ENCODE data around the gene HES4. TPM values are rescaled to one million over a fixed set of nuclear protein-coding genes. Genes with fewer than 3 reads are reported as not detected.

The HES4 gene
- total and polyA plus RNA-seq, 10 of the 15 experiments (the other 5 are each of a cell fraction or from before 2014, with no cell fraction given) = 0.44 to 1.7 (median 0.85) TPM; not detected in 5

DNA sequence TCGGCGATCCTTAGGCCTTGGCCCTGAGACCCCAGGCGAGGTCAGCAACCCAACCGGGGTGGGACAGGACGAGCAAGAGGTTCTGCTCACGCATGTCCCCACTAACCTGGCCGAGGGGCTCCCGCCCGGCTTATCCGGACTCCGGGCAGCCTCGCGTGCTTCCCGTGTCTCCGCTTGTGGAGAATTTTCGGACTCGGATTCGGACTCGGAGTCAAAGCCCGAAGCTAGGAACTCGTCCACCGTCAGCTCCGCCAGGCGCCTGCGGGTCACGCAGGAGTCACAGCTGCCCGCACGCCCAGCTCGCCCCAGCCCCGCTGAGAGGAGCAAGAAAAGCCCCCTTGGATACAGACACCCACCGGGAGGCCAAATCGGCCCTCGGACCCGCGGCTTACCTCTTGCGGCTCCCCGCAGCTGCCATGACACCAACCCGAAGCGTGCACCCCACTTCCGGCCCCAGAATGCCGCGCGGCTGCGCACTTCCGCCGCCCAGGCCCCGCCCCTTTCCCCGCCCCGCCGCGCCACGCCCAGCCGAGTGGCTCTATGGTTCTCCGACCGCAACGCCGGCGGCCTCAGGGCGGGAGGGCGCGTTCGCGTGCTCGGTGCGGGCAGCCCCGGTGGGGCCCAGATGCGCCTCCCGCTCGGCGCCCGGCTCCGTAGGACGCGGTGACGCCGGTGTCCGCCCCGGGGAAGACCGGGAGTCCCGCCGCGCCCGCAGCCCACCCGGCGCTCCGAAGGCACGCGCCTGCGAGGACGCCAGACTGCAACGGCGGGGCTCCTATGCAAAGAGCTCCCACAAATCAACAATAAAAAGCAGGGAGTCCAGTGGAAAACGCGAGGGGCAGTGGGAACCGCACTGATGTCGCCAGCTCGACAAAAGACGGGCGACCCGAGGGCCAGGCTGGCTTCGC, 40.8 kb downstream of the HES4 start, which contains the start of gene NOC2L (continued):
- TF ChIP-seq, protein P1, sequence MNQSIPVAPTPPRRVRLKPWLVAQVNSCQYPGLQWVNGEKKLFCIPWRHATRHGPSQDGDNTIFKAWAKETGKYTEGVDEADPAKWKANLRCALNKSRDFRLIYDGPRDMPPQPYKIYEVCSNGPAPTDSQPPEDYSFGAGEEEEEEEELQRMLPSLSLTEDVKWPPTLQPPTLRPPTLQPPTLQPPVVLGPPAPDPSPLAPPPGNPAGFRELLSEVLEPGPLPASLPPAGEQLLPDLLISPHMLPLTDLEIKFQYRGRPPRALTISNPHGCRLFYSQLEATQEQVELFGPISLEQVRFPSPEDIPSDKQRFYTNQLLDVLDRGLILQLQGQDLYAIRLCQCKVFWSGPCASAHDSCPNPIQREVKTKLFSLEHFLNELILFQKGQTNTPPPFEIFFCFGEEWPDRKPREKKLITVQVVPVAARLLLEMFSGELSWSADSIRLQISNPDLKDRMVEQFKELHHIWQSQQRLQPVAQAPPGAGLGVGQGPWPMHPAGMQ (IDR thresholded peaks at IDR 0.05; ENCODE audit: borderline replicate concordance) = no peak
- TF ChIP-seq, protein P2, sequence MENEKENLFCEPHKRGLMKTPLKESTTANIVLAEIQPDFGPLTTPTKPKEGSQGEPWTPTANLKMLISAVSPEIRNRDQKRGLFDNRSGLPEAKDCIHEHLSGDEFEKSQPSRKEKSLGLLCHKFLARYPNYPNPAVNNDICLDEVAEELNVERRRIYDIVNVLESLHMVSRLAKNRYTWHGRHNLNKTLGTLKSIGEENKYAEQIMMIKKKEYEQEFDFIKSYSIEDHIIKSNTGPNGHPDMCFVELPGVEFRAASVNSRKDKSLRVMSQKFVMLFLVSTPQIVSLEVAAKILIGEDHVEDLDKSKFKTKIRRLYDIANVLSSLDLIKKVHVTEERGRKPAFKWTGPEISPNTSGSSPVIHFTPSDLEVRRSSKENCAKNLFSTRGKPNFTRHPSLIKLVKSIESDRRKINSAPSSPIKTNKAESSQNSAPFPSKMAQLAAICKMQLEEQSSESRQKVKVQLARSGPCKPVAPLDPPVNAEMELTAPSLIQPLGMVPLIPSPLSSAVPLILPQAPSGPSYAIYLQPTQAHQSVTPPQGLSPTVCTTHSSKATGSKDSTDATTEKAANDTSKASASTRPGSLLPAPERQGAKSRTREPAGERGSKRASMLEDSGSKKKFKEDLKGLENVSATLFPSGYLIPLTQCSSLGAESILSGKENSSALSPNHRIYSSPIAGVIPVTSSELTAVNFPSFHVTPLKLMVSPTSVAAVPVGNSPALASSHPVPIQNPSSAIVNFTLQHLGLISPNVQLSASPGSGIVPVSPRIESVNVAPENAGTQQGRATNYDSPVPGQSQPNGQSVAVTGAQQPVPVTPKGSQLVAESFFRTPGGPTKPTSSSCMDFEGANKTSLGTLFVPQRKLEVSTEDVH (IDR thresholded peaks at IDR 0.05; ENCODE audit: low read depth, partially characterized antibody) = no peak
- TF ChIP-seq SMAD1 (IDR thresholded peaks at IDR 0.05; ENCODE audit: low read depth, partially characterized antibody) (no peak), NFIC (IDR thresholded peaks at IDR 0.05; ENCODE audit: low read depth, low read length) (no peak), TCF12 (IDR thresholded peaks at IDR 0.05; ENCODE audit: low read depth, low read length) (0 out of 2 replicates have a peak, but pooled peaks have one; percentile 25), SIX5 (IDR thresholded peaks at IDR 0.05; ENCODE audit: low read depth, low read length, severe bottlenecking) (peak; percentile 37), RFX5 (IDR thresholded peaks at IDR 0.05; ENCODE audit: low read depth, low read length) (no peak), ETV6 (conservative IDR thresholded peaks at IDR 0.05 in 1 of 2, IDR thresholded peaks at IDR 0.05 in 1 of 2; ENCODE audit: borderline replicate concordance in 1 of 2, low read depth in 1 of 2) (no peak), JUND (IDR thresholded peaks at IDR 0.05; ENCODE audit: low read depth, low read length) (no peak), SUPT20H (IDR thresholded peaks at IDR 0.05; ENCODE audit: borderline replicate concordance, control insufficient read depth, low read depth, low read length) (no peak)
- TF ChIP-seq, protein P3, sequence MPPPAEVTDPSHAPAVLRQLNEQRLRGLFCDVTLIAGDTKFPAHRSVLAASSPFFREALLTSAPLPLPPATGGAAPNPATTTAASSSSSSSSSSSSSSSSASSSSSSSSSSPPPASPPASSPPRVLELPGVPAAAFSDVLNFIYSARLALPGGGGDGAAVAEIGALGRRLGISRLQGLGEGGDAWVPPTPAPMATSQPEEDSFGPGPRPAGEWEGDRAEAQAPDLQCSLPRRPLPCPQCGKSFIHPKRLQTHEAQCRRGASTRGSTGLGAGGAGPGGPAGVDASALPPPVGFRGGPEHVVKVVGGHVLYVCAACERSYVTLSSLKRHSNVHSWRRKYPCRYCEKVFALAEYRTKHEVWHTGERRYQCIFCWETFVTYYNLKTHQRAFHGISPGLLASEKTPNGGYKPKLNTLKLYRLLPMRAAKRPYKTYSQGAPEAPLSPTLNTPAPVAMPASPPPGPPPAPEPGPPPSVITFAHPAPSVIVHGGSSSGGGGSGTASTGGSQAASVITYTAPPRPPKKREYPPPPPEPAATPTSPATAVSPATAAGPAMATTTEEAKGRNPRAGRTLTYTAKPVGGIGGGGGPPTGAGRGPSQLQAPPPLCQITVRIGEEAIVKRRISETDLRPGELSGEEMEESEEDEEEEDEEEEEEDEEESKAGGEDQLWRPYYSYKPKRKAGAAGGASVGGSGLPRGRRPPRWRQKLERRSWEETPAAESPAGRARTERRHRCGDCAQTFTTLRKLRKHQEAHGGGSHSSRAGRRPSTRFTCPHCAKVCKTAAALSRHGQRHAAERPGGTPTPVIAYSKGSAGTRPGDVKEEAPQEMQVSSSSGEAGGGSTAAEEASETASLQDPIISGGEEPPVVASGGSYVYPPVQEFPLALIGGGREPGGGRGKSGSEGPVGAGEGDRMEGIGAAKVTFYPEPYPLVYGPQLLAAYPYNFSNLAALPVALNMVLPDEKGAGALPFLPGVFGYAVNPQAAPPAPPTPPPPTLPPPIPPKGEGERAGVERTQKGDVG (CRISPR knock-in tag; IDR thresholded peaks at IDR 0.05) = no peak
- TF ChIP-seq, protein P4, sequence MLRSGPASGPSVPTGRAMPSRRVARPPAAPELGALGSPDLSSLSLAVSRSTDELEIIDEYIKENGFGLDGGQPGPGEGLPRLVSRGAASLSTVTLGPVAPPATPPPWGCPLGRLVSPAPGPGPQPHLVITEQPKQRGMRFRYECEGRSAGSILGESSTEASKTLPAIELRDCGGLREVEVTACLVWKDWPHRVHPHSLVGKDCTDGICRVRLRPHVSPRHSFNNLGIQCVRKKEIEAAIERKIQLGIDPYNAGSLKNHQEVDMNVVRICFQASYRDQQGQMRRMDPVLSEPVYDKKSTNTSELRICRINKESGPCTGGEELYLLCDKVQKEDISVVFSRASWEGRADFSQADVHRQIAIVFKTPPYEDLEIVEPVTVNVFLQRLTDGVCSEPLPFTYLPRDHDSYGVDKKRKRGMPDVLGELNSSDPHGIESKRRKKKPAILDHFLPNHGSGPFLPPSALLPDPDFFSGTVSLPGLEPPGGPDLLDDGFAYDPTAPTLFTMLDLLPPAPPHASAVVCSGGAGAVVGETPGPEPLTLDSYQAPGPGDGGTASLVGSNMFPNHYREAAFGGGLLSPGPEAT (IDR thresholded peaks at IDR 0.05; ENCODE audit: low read depth) = peak; percentile 99
- TF ChIP-seq, protein P5, sequence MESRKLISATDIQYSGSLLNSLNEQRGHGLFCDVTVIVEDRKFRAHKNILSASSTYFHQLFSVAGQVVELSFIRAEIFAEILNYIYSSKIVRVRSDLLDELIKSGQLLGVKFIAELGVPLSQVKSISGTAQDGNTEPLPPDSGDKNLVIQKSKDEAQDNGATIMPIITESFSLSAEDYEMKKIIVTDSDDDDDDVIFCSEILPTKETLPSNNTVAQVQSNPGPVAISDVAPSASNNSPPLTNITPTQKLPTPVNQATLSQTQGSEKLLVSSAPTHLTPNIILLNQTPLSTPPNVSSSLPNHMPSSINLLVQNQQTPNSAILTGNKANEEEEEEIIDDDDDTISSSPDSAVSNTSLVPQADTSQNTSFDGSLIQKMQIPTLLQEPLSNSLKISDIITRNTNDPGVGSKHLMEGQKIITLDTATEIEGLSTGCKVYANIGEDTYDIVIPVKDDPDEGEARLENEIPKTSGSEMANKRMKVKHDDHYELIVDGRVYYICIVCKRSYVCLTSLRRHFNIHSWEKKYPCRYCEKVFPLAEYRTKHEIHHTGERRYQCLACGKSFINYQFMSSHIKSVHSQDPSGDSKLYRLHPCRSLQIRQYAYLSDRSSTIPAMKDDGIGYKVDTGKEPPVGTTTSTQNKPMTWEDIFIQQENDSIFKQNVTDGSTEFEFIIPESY (IDR thresholded peaks at IDR 0.05) = no peak

Data from GM12878 (cell line).